B cell (primary cell): ENCODE results near the gene FAM240B. TPM values are rescaled to one million over a fixed set of nuclear protein-coding genes. Genes with fewer than 3 reads are reported as not detected.

Source experiments
- ATAC-seq: fragments of 200-7000 bp; cut with Tn5 transposase; one replicate; pipeline ENCODE4 v1.10.0; 2021; ENCODE audit warnings: low read depth, mild to moderate bottlenecking, moderate number of reproducible peaks, moderate library complexity
- CTCF ChIA-PET: fragments of 350-600 bp; sonication (Branson Sonifier 250); formaldehyde crosslinking; loops from one replicate; lab custom pipeline; 2021; ENCODE audit warnings: antibody characterized with exemption, inconsistent platforms; lab: Charles Lee
- POLR2A ChIA-PET: fragments of 350-600 bp; sonication (Branson Sonifier 250); formaldehyde crosslinking; loops from one replicate; lab custom pipeline; 2021; ENCODE audit warnings: antibody characterized with exemption; lab: Charles Lee
- DNase-seq: peaks from one replicate; pipeline ENCODE4 v3.0.0; 2013
- H2AFZ ChIP-seq: 2 replicates; pipeline ENCODE4 v1.6.1; 2012; ENCODE audit warnings: mild to moderate bottlenecking, low read depth, low read length; ENCODE audit not compliant: insufficient read depth, poor library complexity, severe bottlenecking
- H3K27ac ChIP-seq, 2 donors: 1 replicate in 1 of 2; 2 replicates in 1 of 2; pipeline ENCODE4 v1.5.1; 2012 to 2013; ENCODE audit warnings: low read length in 2 of 2, mild to moderate bottlenecking in 2 of 2, moderate library complexity in 1 of 2
- H3K27me3 ChIP-seq, 4 experiments: fragments of 200-600 bp in 1 of 4; sonication (generic) in 1 of 4; replicated peaks in 1 of 4; 1 replicate in 2 of 4; 2 replicates in 2 of 4; pipeline versions ENCODE4 v1.6.1 to v1.7.0; 2013 to 2016; ENCODE audit warnings: low read length in 3 of 4, mild to moderate bottlenecking in 2 of 4, mixed read lengths in 1 of 4, moderate library complexity in 1 of 4; ENCODE audit not compliant: insufficient read depth in 4 of 4, control insufficient read depth in 3 of 4; ENCODE audit errors: control extremely low read depth in 1 of 4
- H3K36me3 ChIP-seq, 2 experiments: replicated peaks in 1 of 2; 1 replicate in 1 of 2; 2 replicates in 1 of 2; pipeline versions ENCODE4 v1.6.1 to v1.7.1; 2013; ENCODE audit warnings: low read length in 1 of 2; ENCODE audit not compliant: insufficient read depth in 2 of 2, control insufficient read depth in 1 of 2; ENCODE audit errors: control extremely low read depth in 1 of 2, extremely low read depth in 1 of 2
- H3K4me1 ChIP-seq, 2 donors: fragments of 200-600 bp in 1 of 2; sonication (generic) in 1 of 2; 1 replicate in 1 of 2; 2 replicates in 1 of 2; pipeline versions ENCODE4 v1.5.1 to v1.6.1; 2013 to 2017; ENCODE audit warnings: low read length in 2 of 2; ENCODE audit not compliant: control insufficient read depth in 2 of 2, insufficient read depth in 2 of 2
- H3K4me2 ChIP-seq: replicated peaks from 2 replicates; pipeline ENCODE3; 2012; ENCODE audit warnings: mild to moderate bottlenecking, low read depth, low read length; ENCODE audit not compliant: poor library complexity, severe bottlenecking
- H3K4me3 ChIP-seq, 5 experiments: fragments of 200-600 bp in 1 of 5; sonication (generic) in 1 of 5; 1 replicate in 3 of 5; 2 replicates in 2 of 5; pipeline versions ENCODE4 v1.5.1 to v1.7.0; 2011 to 2016; ENCODE audit warnings: low read length in 4 of 5, mild to moderate bottlenecking in 4 of 5, low read depth in 2 of 5, control low read depth in 1 of 5, moderate library complexity in 1 of 5; ENCODE audit not compliant: insufficient read depth in 1 of 5; ENCODE audit errors: control extremely low read depth in 1 of 5, extremely low read depth in 1 of 5
- H3K79me2 ChIP-seq: fragments of 200-600 bp; sonication (generic); one replicate; pipeline ENCODE4 v1.6.0; 2016; ENCODE audit warnings: low read length; ENCODE audit not compliant: control insufficient read depth, insufficient read depth
- H3K9ac ChIP-seq: fragments of 200-600 bp; sonication (generic); 2 replicates; pipeline ENCODE4 v1.6.1; 2017; ENCODE audit warnings: mild to moderate bottlenecking, low read length, moderate library complexity
- H3K9me3 ChIP-seq, 3 donors: one replicate each; pipeline versions ENCODE4 v1.6.1 to v1.7.1; 2013; ENCODE audit warnings: low read length in 2 of 3; ENCODE audit not compliant: control insufficient read depth in 2 of 3, insufficient read depth in 1 of 3; ENCODE audit errors: control extremely low read depth in 1 of 3
- H4K20me1 ChIP-seq: 2 replicates; pipeline ENCODE4 v1.6.0; 2012; ENCODE audit warnings: mild to moderate bottlenecking, low read length; ENCODE audit not compliant: insufficient read depth, control insufficient read depth, poor library complexity, severe bottlenecking
- H3K27ac Mint-ChIP-seq: one replicate; pipeline ENCODE4 v1.8.0; 2021; ENCODE audit warnings: mixed read lengths
- H3K27me3 Mint-ChIP-seq: one replicate; pipeline ENCODE4 v1.8.0; 2021; ENCODE audit warnings: mixed read lengths
- H3K4me1 Mint-ChIP-seq: one replicate; pipeline ENCODE4 v1.8.0; 2021; ENCODE audit warnings: mixed read lengths
- H3K4me3 Mint-ChIP-seq: one replicate; pipeline ENCODE4 v1.8.0; 2021; ENCODE audit warnings: mixed read lengths
- H3K9me3 Mint-ChIP-seq: one replicate; pipeline ENCODE4 v1.8.0; 2022; ENCODE audit warnings: mixed read lengths; ENCODE audit not compliant: insufficient read depth
- CTCF ChIP-seq: fragments of 200-600 bp; IDR thresholded peaks from one replicate; pipeline ENCODE4 v1.8.0; 2022; ENCODE audit warnings: antibody characterized with exemption, mild to moderate bottlenecking
- EZH2 ChIP-seq: IDR thresholded peaks from 2 replicates; pipeline ENCODE4 v1.6.1; 2012; ENCODE audit warnings: borderline replicate concordance, low read depth, mild to moderate bottlenecking, moderate library complexity, low read length; ENCODE audit not compliant: insufficient read depth, poor library complexity, severe bottlenecking
- WGBS: methylation state at CpG from one replicate; pipeline ENCODE4 v1.1.5; 2013; ENCODE audit warnings: missing lambda C conversion rate; ENCODE audit not compliant: insufficient coverage; 5-methylcytosine and 5-hydroxymethylcytosine counted together
- intact Hi-C: fragments of 100-400 bp; cut with micrococcal nuclease; formaldehyde crosslinking; loops from one replicate; pipeline ENCODE4 v1.10.0; 2022
- polyA plus RNA-seq: library from polyadenylated mRNA; depleted of rRNA; stranded (reverse); fragments of >200 nt; gene quantifications from 2 replicates; pipeline ENCODE4 v1.2.3, GENCODE V29; 2012
- total RNA-seq, 2 donors: library from RNA; stranded (reverse); fragments of 120-200 nt in 1 of 2; gene quantifications; 1 replicate in 1 of 2; 2 replicates in 1 of 2; pipeline versions ENCODE4 v1.2.3 to v1.2.4, GENCODE V29; 2013 to 2022

FAM240B gene
- total and polyA plus RNA-seq, 2 donors (not counting 1 experiment from before 2014, with no cell fraction given), result not detected

- intact Hi-C loops, result no loop called here
Measured at GRCh38 chr9:38680837-38681445, 39.0 kb downstream of the FAM240B start.

GRCh38 chr9:38677660-38678303 is 42.2 kb downstream of the FAM240B start:
- H2AFZ ChIP-seq, result no peak overlapping the region
- H3K4me2 ChIP-seq, result no peak overlapping the region
- H4K20me1 ChIP-seq, result no peaks in the 10 kb centered on the region
- no peaks in the 10 kb centered on the region for H3K9me3 ChIP-seq
- POLR2A ChIA-PET, result no interaction called here
- Mint-ChIP-seq H3K27me3 (peaks cover 23% of the 10 kb centered on the region), H3K9me3 (no peaks in the 10 kb centered on the region), H3K4me3 (no peak overlapping the region), H3K27ac (no peak overlapping the region), H3K4me1 (peaks cover 1% of the 10 kb centered on the region)
- no peaks in the 10 kb centered on the region for H3K36me3 ChIP-seq
- no peak for TF ChIP-seq EZH2
- no peak for TF ChIP-seq CTCF
- H3K4me3 ChIP-seq, result no peak overlapping the region
- no peaks in the 10 kb centered on the region for H3K27me3 ChIP-seq
- intact Hi-C loops, result no loop called here
- H3K27ac ChIP-seq, result no peak overlapping the region
- CTCF ChIA-PET, result no interaction called here
- no peak for ATAC-seq
- WGBS, result 84% methylated on average over 14 of the region's 14 CpGs
- no peak overlapping the region for H3K9ac ChIP-seq
- H3K79me2 ChIP-seq, result no peaks in the 10 kb centered on the region
- no peaks in the 10 kb centered on the region for H3K4me1 ChIP-seq
- no peak for DNase-seq

More at GRCh38 chr9:38680837-38681445, 39.0 kb downstream of the FAM240B start:
- H3K27me3 Mint-ChIP-seq, result peaks cover 20% of the 10 kb centered on the region
- no peaks in the 10 kb centered on the region for H3K4me1 ChIP-seq
- no peak for ATAC-seq
- no peak for DNase-seq
- no peak overlapping the region for H3K9ac ChIP-seq
- H3K4me3 ChIP-seq, result no peak overlapping the region
- no peaks in the 10 kb centered on the region for H3K4me1 Mint-ChIP-seq
- H3K4me2 ChIP-seq, result no peak overlapping the region
- no peak overlapping the region for H2AFZ ChIP-seq
- no peak for TF ChIP-seq EZH2
- no peak overlapping the region for H3K27ac Mint-ChIP-seq
- WGBS, result 57% methylated on average over 14 of the region's 14 CpGs
- H3K79me2 ChIP-seq, result no peaks in the 10 kb centered on the region
- POLR2A ChIA-PET, result no interaction called here
- no peak overlapping the region for H3K4me3 Mint-ChIP-seq
- no peaks in the 10 kb centered on the region for H3K36me3 ChIP-seq
- H3K9me3 Mint-ChIP-seq, result no peaks in the 10 kb centered on the region
- peaks cover 0 to 2% (median 0%) of the 10 kb centered on the region in 4 experiments for H3K27me3 ChIP-seq
- no peaks in the 10 kb centered on the region for H4K20me1 ChIP-seq
- H3K9me3 ChIP-seq, result no peaks in the 10 kb centered on the region
- H3K27ac ChIP-seq, result no peak overlapping the region
- CTCF ChIA-PET, result no interaction called here
